Activated T-cell treated with anti-CD3 and anti-CD28 coated beads for 48 hours (primary cell): Measurements from ENCODE around the gene SULF2.
A peak's percentile ranks its signal among the peaks of the same experiment; 100 is the strongest.

ENCODE experiments used
- DNase-seq: peaks from one replicate; pipeline ENCODE4 v3.0.0-alpha.2; 2020; ENCODE audit warnings: low read depth

SULF2 gene

DNA sequence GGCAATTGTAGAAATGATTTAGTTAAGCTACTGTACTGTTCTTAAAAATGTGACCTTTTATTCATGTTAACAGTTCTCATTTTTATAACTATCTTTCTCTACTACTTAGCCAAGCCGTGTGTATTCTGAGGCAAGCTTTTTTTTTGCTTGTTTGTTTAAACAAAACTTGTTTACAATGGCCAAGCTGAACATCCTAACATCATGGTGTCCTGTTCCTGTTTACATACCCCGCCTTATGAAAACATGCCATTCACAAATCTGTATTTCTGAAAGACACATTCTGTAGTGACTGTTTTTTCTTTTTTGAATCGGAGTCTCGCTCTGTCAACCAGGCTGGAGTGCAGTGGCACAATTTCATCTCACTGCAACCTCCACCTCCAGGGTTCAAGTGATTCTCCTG, 142.7 kb downstream of the SULF2 start:
- DNase-seq: no peak

DNA sequence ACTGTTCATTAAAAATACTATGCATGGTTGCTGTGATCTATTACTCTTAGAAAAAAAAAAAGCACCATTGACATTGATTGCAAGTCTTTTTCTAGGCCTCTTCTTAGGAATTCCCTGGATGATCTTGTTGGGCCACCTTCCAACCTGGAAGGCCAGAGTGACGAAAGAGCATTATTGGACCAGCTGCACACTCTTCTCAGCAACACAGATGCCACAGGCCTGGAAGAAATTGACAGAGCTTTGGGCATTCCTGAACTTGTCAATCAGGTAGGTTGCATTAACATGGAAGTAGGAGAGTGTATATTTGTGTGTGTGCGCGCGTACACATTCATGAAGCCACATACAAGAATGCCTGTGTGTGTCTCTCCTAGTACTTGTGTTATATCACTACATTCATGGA, 143.2 kb downstream of the SULF2 start:
- DNase-seq: no peak

DNA sequence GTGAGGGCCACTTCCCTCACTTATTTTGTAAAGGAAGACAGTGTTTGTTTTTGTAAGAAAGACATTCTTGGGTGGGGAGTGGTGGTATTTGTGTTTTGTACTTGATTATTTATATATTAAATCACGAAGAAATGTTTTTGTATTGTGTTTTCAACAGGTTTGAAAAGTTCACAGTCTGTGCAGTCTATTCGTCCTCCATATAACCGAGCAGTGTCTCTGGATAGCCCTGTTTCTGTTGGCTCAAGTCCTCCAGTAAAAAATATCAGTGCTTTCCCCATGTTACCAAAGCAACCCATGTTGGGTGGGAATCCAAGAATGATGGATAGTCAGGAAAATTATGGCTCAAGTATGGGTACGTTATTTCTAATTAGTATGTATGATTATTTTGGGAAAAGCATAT, 146.4 kb downstream of the SULF2 start:
- DNase-seq: no peak

DNA sequence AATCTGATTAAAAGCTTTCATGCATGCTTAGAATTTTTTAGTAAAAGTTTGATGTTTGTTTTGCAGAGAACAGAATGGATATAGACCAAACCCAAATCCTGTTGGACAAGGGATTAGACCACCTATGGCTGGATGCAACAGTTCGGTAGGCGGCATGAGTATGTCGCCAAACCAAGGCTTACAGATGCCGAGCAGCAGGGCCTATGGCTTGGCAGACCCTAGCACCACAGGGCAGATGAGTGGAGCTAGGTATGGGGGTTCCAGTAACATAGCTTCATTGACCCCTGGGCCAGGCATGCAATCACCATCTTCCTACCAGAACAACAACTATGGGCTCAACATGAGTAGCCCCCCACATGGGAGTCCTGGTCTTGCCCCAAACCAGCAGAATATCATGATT, 150.0 kb downstream of the SULF2 start:
- no peak for DNase-seq

DNA sequence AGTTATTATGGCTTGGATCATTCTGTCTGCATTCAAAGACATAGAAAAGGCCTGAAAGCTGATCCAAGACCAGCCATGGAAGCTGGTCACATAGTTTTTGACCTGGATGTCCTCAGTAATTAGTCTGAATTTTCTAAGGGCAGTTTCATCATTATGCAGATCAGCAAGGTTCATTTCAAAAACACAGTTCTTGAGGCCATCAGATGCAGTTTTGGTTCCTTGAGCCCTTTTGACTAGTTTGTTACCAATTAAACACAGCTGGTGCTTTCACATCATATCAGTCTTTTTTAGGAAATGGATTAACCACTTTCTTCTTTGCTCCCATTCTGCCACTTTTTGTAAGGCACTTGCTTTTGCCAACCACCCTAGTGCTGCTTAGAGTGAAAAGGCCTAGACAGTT, 154.2 kb downstream of the SULF2 start:
- no peak for DNase-seq

DNA sequence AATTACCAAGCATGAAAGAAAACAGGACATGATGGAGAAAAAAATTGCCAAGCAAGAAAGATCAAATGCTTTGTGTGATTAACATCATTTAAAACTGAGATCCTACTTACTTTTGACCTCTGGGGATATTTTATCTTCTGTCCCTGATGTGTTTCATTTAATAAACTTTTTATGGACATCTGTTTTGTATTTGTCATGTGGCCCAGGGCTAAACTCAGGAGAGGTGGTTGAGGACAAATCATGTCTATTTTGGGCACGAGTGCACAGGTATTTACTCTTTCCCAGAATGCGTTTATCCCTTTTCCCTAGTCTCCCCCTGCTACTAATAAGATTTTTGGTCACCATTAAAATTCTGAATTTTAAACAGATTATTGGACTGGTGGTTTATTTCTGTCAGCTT, 155.4 kb downstream of the SULF2 start:
- DNase-seq: no peak

DNA sequence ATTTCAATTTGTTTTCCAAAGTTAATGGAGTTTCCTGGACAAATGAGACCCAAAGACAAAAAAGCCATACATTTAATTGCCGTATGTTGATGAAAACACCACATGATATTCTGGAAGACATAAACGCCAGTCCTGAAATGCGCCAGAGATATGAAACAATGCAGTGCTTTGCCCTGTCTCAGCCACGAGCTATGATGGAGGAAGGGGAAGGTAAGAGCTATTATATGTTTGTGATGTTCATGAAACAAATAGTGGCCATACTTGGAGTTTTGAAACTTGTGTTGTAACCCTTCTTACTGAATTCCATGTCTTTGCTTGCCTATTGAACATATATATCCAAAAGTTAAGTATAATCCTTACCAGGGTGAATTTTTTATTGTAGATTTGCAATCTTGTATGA, 157.7 kb downstream of the SULF2 start:
- no peak for DNase-seq

DNA sequence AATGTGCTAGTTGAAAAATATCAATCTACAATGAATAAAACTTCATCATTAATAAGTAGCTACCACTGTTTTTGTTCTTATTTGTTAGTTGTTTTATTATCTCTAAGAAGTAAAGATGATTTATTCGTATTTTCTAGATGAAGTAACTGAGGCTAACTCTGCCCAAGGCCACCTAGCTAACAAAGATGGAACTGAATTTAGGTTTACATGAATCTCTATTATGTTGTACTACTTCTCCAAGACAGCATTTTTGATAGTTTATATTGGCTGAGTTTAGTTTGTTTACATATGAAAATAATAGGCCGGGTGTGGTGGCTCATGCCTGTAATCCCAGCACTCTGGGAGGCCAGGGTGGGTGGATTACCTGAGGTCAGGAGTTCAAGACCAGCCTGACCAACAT, 162.1 kb downstream of the SULF2 start:
- DNase-seq: no peak

DNA sequence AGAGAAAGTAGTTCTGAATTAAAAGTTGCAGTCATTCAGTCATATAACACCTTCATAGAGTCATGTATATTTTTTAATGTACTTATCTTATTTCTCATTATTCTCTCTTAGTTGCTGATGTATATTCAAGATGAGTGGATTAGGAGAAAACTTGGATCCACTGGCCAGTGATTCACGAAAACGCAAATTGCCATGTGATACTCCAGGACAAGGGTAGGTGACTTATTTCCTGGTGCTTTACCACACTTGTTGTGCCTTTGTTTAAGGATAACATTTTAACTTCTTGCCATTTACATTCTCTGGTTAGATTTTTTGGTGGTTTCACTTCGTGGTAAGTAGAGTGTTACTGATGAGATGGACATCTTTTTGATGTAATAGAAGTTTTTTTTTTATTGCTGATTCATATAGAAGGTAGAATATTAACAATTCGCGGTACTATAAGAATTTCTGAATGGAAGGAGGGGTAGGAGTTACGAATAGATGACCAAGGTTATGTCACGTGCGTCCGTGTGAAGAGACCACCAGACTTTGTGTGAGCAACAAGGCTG, 163.1 kb downstream of the SULF2 start:
- DNase-seq: no peak

DNA sequence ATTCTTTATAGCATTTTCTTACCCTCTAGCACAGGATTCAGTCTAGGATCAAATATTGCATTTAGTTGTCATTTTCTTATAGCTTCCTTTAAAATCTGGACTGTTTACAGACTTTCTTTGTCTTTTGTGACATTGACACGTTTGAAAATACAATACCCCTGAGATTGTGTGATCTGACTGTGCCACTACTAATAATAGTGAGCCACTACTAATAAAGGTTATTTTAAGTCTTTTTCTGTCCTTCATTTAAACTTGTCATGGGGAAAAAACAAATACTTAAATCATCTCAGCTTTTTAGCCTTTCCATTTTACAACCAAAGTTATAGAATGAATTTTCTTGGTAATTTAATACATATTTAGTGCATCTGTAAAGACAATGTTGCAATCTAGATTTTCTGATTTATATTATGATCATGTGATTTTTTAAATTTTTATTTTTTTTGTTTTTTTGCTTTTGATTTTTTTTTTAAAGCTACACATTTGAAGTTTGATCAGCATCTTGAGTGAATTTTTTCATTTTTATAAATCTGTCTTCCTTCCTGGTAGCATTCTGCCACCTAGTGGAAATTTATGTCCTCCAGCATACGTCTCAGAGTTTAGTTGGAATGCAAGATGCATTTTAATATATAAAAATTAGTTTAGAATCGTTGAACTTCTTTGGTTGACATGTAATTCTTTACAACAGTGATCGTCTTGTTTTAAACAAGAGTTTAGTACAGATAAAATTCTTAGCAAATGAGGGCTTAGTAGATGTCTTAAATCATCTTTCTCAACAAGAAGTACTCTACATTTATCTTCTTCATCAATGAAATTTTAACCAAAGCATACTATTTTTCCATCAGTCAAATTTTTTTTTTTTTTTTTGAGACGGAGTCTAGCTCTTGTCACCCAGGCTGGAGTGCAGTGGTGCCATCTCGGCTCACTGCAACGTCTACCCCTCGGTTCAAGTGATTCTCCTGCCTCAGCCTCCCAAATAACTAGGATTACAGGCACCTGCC, 164.2 kb downstream of the SULF2 start:
- no peak for DNase-seq

DNA sequence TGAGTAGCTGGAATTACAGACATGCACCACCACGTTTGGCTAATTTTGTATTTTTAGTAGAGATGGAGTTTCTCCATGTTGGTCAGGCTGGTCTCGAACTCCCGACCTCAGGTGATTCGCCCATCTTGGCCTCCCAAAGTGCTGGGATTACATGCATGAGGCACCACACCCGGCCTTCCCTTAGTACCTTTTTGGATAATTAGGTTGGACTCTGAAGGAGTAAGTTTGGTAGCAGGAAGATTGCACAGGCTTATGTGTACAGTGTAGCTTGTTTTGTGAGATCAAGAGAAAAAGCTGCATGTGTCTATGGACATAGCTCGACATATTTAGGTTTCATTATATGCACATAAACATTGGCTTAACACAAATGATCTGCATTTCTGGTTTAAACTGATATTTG, 166.8 kb downstream of the SULF2 start:
- no peak for DNase-seq

DNA sequence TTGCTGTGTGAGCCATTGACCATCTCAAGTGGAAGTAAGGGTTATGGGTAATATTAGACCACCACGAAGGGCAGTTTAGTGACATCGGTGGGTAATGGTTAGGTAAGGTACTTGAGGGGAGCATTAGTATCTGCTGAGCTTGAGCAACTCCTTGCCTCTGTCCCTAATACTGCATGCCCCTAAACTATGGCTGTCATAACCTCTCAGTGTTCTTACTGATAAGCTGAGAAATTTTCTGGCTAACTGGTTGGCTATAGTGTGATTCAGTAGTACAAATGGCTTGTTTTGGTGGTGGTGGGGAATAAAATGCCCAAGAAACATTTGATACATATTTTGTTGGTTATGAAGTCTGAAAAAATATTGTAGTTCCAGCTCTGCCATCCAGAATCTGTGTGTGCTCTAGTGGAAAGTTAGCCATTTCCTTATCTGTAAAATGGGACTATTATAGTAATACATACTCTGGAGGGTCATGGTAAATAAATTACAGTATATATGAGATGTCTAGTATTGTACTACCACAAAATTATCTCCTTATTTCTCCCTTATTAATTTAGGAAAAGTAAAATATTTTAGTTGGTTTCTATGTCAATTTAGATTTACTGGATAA, 170.5 kb downstream of the SULF2 start:
- no peak for DNase-seq

DNA sequence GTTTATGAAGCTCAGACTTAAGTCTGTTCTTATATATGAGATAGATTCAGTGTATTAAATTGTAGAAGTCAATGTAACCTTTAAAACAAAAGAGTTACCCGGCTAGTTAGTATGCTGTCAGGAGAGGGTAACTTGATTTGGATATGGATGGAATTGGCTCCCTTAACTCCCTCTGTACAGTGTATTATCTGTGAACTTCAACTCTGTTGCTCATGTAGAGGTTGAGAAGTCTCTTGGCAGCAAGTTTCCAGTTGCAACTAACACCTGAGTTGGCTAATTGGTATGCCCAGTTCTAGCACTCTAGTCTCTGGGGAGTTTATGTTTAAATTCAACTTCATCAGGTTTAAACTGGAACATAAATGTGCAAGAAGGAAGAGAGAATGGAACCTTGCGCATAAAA, 172.6 kb downstream of the SULF2 start:
- DNase-seq: no peak

DNA sequence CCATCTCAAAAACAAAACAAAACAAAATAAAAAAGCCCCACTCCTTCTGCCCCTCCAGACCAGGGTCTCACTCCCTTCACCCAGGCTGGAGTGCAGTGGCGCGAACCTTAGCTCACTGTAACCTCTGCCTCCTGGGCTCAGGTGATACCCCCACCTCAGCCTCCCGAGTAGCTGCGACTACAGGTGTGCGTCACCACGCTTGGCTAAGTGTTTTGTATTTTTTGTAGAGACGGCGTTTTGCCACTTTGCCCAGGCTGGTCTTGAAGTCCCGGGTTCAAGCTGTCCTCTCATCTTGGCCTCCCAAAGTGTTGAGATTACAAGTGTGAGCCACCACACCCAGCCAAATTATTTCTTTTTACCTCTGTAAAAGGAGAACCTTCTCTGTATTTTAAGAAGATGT, 173.5 kb downstream of the SULF2 start:
- no peak for DNase-seq

DNA sequence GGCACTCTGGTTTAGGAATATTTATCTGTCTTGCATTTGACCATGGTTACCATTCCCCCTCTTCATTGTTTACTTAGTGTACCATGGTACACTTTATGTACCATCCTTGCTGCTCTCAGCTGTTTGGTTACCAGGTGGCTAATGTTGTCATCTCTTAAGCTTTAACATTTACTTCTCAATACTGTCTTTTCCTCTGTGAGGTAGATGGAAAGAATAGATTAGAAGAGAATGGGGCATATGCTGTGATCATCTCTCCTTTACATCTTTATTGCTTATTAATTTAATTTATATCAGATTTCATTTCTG, 174.4 kb downstream of the SULF2 start:
- no peak for DNase-seq

DNA sequence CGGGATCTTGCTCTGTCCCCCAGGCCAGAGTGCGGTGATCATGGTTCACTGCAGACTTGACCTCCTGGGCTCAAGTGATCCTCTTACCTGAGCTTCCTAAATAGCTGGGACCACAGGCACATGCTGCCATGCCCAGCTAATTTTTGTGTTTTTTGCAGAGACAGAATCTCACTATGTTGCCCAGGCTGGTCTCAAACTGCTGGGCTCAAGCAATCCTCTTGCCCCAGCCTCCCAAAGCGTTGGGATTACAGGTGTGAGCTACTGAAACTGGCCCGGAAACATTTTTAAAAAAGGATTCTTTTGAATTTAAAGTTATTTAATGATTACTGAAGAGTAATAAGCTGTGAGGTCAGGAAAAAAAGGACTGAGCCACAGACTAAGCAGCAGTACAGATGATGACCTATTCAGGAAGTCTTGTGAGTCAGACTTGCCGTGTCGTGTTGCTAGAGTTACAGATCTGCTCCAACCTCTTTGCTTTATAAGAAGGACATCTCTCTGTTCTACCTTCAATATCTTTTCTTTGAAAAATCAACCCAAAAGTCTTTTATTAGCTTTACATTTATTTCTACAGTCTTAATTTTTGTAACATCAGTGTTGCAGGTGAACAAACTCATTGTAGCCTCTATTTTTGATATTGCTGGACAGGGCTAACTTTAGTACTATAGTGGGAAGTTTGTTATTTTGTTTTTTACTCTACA, 174.9 kb downstream of the SULF2 start:
- DNase-seq: peak; percentile 59

DNA sequence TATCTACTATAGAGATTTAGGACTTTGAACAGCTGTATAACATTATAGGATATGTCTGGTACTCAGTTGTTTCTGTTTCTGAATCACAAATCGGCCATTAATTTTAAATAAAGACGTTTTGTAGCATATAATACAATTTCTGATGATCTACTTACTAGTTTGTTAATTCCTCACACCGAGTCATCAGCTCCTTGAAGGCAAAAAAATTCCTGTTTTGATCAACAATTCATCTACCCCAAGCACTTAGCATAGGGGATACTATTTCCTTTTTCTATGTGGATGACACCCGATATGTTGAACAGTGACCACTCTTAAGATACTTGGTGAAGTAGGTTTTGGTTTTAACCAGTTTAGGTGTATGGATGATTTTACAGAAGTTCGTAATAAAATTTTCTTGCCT, 176.3 kb downstream of the SULF2 start:
- no peak for DNase-seq
